ENCODE results near the gene DPH7.

DNA sequence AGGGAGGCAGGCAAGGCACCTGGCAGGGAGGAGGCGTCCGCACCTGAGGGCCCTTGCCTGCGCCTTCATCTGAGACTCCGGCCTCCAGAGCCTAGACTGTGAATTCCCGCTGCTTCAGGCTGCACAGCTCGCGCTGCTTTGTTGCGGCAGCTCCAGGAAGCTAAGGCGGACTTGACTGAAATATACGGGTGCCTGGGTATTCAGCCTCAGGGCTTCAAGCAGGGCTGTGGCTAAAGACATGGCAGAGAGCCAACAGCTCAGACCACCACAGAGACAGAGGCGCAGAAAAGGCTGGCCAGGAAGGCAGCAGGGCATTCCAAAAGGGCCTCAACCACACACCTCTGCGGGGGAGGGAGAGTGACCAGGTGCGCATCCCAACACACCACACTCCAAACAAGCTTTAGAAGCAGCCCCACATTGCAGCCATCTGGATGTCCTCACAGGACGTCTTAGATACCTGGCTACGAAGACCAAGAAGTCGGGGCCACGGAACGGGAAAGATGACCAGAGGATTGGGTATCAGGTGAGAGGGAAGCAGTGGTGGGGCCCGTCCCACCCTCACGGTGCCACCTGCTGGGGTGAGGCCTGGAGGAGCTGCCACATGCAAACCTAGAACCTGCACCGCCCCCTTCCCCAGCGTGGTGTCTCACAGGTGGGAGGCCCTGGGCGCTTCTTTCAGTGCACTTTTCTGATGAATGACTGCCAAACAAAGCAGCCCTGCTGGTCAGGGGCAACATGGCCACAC is 1.7 kb upstream of the DPH7 start:
- TF ChIP-seq, protein P1, sequence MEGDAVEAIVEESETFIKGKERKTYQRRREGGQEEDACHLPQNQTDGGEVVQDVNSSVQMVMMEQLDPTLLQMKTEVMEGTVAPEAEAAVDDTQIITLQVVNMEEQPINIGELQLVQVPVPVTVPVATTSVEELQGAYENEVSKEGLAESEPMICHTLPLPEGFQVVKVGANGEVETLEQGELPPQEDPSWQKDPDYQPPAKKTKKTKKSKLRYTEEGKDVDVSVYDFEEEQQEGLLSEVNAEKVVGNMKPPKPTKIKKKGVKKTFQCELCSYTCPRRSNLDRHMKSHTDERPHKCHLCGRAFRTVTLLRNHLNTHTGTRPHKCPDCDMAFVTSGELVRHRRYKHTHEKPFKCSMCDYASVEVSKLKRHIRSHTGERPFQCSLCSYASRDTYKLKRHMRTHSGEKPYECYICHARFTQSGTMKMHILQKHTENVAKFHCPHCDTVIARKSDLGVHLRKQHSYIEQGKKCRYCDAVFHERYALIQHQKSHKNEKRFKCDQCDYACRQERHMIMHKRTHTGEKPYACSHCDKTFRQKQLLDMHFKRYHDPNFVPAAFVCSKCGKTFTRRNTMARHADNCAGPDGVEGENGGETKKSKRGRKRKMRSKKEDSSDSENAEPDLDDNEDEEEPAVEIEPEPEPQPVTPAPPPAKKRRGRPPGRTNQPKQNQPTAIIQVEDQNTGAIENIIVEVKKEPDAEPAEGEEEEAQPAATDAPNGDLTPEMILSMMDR (IDR thresholded peaks at IDR 0.05 in 8 of 11, conservative IDR thresholded peaks at IDR 0.05 in 3 of 11), result no peak
- no peak for TF ChIP-seq POLR2A (IDR thresholded peaks at IDR 0.05)

All from spleen (tissue), 7 donors.